ENCODE measurements around the gene MUC6.
A peak's percentile ranks its signal among the peaks of the same experiment; 100 is the strongest.

MUC6 gene

DNA sequence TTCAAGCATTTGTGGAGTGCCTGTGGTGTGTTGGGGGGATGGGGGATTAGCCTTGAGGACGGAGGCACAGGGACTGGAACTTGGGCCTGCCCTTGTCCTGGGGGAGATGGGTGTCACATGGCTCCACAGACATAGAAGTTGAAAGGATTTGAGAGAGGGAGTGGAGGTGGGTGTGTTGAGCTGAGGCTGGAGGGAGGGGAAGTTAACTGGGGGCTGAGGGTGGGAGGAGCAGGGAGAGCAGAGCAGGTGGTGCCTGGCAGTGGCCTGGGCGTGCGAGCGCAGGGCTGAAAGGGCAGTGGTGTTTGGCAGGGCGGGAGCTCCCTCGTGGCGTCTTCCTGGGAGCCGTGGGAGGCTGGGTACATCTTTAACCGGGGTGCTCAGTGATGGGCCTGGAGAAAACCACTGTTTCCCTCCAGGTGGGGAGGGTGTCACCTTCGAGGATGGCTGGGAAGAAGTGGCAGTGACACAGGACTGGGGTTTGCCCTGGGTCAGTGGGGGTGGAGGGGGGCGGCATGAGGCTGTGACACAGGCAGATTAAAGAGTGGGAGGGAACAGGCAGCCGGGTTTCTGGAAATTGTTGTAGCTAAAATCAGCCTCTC lies 65.3 kb downstream of the MUC6 start:
- Mint-ChIP-seq H3K36me3 (peaks cover 2% of the 10 kb centered on the region), H3K27ac (peak overlapping the region; percentile 18), H3K4me1 (peaks cover 38% of the 10 kb centered on the region), H3K27me3 (no peaks in the 10 kb centered on the region), H3K9me3 (no peaks in the 10 kb centered on the region), H3K4me3 (peak overlapping the region; percentile 39)

- peaks cover 40% of the 10 kb centered on the region for H3K4me1 Mint-ChIP-seq
- H3K4me3 Mint-ChIP-seq = peak overlapping the region; percentile 49
- H3K9me3 Mint-ChIP-seq = no peaks in the 10 kb centered on the region
- H3K27me3 Mint-ChIP-seq = no peaks in the 10 kb centered on the region
- peak overlapping the region; percentile 74 for H3K27ac Mint-ChIP-seq
- peaks cover 2% of the 10 kb centered on the region for H3K36me3 Mint-ChIP-seq
Observed at GRCh38 chr11:970319-970871, 66.1 kb downstream of the MUC6 start.

GRCh38 chr11:969651-970205 lies 66.8 kb downstream of the MUC6 start:
- Mint-ChIP-seq H3K36me3 (peaks cover 2% of the 10 kb centered on the region), H3K27me3 (no peaks in the 10 kb centered on the region), H3K4me1 (peaks cover 44% of the 10 kb centered on the region), H3K27ac (peak overlapping the region; percentile 74), H3K9me3 (no peaks in the 10 kb centered on the region), H3K4me3 (peak overlapping the region; percentile 49)

DNA sequence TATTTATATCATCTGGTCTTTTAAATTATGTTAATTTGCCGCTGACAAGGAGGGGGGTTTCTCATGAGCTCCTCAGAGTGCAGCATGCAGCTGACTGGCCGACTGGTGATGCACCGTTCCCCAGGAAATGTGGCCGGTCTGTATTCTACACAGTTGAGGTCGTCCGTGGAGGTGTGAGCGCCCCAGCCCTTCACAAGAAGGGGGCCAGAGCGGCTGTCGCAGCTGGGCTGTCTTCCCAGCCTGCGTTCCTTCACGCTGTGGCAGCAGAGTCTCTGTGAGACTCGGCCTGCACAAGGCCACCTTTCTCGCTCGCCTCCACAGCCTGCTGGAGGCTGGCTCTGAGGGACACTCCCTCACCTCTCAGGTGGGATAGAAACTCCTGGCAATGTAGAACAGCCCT lies 67.7 kb downstream of the MUC6 start:
- H3K4me3 Mint-ChIP-seq = no peak overlapping the region
- peaks cover 48% of the 10 kb centered on the region for H3K4me1 Mint-ChIP-seq
- no peaks in the 10 kb centered on the region for H3K27me3 Mint-ChIP-seq
- peaks cover 4% of the 10 kb centered on the region for H3K36me3 Mint-ChIP-seq
- no peak overlapping the region for H3K27ac Mint-ChIP-seq
- no peaks in the 10 kb centered on the region for H3K9me3 Mint-ChIP-seq

DNA sequence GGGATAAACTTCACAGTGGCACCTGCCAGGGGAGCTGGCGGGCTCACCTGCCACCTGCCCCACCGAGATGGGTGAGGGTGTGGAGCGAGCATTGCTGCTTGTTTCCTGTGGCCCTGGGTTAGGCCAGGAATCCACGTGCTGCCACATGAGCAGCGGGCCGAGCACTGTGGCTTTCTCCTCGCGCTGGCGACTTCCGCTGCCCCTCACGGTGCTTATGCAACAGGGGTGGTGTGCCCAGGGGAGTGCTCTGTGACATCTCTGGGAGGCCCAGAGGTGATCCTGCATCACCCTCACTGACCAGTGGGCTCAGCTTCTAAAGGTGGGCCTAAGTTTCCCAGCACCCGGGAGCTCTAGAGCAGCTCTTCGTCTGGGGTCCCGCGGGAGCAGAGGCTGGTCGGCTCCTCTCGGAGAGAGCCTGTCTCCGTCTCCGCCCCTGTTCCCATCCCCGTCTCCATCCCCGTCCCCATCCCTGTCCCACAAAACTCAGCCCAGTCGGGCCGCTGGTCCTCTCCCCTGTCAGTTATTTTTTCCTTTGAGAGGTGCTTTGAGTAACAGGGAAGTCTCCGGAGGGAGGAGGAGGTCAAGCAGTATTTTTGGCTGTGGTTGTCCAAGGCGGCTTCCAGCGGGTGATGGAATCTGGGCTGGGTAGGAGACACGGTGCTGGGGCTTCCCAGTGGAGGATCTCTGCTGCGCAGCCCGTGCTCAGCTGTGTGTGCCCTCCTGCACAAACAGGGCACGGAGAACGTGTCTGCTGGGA lies 68.3 kb downstream of the MUC6 start:
- Mint-ChIP-seq H3K27ac (no peak overlapping the region), H3K4me3 (no peak overlapping the region), H3K9me3 (no peaks in the 10 kb centered on the region), H3K36me3 (peaks cover 2% of the 10 kb centered on the region), H3K27me3 (no peaks in the 10 kb centered on the region), H3K4me1 (peaks cover 48% of the 10 kb centered on the region)

GRCh38 chr11:965206-965775 lies 71.2 kb downstream of the MUC6 start:
- Mint-ChIP-seq H3K4me3 (no peak overlapping the region), H3K27ac (no peak overlapping the region), H3K4me1 (peaks cover 36% of the 10 kb centered on the region), H3K27me3 (no peaks in the 10 kb centered on the region), H3K36me3 (peaks cover 2% of the 10 kb centered on the region), H3K9me3 (no peaks in the 10 kb centered on the region)

GRCh38 chr11:963852-964251 lies 72.7 kb downstream of the MUC6 start:
- Mint-ChIP-seq H3K27me3 (no peaks in the 10 kb centered on the region), H3K4me3 (no peak overlapping the region), H3K36me3 (peaks cover 2% of the 10 kb centered on the region), H3K27ac (no peak overlapping the region), H3K4me1 (peaks cover 26% of the 10 kb centered on the region), H3K9me3 (no peaks in the 10 kb centered on the region)
